ENCODE results near the gene ABCC5. TPM values are rescaled to one million over a fixed set of nuclear protein-coding genes. Genes with fewer than 3 reads are reported as not detected.

Gene ABCC5
- total RNA-seq, 1 donor = 18.3 TPM

DNA sequence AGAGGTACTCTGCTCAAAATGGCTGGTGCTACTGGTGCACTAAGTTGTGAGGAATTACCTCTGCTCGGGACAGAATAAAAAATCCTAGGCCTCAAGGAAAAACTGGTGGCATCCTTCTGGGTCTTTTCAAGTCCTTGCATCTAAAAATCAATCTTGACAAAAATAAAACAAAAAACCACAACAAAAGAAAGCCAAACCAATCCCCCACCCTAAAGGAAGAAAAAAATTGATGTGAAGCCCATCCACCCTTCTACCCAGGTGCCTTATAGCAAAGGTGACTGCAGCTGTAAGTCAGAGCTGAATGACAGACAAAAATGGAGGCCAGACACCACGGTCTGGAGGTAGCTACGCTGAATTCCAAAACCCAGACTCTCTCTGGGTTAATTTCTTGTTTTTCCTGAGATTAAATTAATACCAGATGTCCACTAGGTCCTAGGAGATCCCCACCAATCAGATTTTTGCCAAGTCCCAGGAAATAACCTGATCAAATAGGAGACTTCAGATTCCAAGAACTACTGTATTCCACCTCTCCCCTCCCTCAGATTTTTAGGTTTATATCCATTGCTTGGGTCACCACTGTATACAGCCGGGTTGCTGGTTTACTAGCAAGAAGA is 33.5 kb downstream of the ABCC5 start:
- no peak for DNase-seq (ENCODE audit: low read depth in 2 of 3, low spot score in 2 of 3)

DNA sequence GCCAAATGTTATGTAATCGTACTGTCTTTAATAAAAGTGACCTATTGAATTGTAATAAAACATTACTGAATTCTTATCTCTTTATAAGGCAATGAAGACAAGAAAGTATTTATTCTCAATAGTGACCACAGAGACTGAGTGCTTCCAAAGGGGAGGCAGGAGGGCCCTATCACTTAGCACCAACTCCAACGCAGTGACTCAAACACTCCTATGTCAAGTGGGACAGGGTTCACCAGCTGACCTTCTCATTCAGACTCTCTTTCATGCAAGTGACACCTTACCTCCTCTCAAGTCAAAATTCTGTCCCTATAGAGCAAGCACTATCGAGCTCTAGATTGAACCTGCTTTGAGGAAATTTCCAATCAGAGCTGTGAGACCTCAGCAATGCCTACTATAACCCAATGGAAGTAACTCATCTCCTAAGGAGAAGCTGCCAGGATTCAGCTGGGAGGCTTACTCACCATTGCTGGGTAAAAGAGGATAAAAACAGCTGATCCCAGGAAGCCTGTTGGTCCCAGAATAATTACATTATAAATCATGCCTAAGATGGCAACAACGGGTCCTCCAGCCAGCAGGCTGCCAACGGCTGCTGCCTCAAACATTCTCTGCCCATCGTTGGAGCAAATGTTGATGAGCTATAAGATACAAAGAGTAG is 35.6 kb downstream of the ABCC5 start:
- DNase-seq (ENCODE audit: low read depth in 2 of 3, low spot score in 2 of 3) = no peak

DNA sequence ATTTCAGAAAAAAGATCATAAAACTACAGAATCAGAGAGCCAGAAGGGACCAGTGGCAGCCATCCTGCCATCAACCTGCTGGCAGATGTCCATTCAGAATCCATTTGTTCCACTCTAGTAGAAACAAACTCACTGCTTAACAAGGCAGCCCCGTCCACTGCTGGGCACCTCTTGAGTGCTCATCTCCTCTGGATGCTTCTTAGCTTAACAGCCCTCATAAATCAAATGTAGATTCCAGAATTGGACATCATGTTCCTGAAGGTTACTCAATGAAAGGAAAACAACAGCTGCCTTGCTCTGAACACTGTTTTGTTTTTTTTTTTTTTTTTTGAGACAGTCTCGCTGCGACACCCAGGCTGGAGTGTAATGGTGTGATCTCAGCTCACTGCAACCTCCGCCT is 37.3 kb downstream of the ABCC5 start:
- no peak for DNase-seq (ENCODE audit: low read depth in 2 of 3, low spot score in 2 of 3)

DNA sequence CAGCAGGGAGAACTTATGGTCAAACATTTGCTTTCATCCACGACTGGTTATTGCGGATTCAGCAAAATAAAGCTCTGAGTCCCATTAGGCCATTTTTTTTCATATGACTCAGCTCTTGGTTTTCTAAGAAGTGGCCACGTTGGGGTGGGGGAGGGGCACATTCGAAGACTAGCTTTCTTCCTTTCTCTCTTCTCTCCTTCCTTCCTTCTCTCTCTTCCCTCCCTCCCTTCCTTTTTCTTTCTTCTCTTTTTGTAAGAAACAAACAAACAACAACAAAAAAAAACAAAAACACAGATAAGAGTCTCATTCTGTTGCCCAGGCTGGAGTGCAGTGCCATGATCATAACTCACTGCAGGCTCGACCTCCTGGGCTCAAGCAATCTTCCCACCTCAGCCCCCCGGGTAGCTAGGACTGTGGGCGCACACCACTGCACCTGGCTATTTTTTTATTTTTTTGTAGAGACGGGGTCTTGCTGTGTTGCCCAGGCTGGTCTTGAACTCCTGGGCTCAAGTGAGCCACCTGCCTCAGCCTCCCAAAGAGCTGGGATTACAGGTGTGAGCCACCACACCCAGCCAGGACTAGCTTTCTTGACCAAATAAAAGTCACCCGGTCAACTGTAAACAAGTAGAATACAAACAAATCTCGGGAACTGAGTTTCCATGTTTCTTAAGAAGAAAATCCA is 41.6 kb downstream of the ABCC5 start:
- DNase-seq (ENCODE audit: low read depth in 2 of 3, low spot score in 2 of 3) = no peak

DNA sequence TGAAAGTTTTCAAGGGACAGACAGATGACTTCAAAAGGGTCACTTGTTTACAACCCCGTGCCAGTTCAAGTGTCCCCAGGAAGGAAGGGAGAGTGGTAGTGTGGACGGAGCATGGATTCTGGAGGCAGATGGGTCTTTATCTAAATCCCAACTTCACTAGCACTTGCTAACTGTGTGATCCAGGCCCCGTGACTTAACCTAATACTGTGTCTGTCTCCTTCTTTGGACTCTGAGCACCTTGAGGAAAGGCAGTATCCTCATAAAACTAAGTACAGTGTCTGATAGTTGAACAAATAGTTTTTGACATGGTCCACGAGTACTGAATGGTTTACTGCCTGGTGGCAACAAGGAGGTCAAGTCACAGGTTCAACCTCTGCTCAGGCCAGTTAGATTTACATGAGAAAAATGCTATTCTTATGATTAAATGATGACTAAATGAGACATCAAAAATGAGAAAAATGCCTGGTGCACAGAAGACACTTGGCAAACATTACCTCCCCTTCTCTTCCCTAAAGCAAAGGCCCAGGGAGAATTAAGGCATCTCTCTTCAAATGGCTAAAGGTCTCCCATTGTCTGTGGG is 48.9 kb downstream of the ABCC5 start:
- no peak for DNase-seq (ENCODE audit: low read depth in 2 of 3, low spot score in 2 of 3)

DNA sequence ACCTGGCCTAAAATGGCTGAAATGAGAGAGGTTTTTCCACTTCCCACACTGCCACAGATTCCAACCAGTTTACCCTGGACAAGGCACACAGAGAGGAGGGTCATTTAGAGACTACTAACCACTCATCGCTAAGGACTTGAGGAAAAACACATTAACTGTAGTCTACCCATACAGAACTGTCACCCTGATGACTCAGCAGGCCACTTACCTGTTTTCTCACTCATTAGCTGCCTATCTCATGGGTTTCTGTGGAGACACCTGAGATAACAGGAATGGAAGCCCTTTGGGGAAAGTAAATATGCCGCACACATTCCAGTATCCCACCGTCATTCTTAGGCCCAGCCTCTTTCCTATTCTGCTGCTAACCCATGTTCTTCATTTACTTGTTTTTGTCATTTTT is 50.0 kb downstream of the ABCC5 start:
- no peak for DNase-seq (ENCODE audit: low read depth in 2 of 3, low spot score in 2 of 3)

DNA sequence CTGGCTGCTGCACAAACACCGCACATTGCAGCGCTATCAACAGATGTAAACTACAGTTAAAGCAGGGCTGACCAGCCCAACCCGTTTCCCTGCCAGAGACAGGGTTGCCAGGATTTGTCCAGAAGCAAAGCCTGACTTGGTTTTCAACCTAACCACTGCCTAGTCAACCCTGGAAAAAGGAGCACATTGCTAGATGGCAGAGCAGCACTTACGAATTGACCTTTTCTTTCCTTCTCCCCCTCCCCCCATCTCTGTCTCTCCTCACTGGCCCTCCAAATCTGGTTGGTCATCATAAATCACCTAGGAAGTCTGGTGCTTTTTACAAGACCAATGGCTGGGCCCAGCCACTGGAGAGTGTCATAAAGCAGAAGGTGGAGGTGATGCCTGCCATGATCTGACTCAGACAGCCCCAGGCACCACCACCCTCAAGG is 51.3 kb downstream of the ABCC5 start:
- DNase-seq (ENCODE audit: low read depth in 2 of 3, low spot score in 2 of 3) = no peak

DNA sequence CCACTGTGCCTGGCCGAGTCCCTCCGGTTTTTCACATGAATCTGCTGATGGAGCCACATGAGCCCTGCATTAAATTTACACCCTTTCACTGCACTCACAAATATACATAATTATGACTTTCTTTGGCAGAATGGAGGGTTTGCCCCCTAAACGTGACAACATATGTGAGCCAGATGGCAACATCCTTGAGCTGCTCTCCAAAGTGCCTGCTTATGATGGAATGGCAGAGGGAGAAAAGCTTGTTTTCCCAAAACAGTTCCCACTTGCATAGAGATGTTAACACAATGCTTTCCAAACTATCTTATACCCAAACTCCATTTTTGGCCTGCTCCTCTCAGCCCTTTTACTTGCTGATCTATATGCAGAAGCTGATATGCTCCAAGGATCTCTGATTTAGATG is 54.9 kb downstream of the ABCC5 start:
- no peak for DNase-seq (ENCODE audit: low read depth in 2 of 3, low spot score in 2 of 3)

DNA sequence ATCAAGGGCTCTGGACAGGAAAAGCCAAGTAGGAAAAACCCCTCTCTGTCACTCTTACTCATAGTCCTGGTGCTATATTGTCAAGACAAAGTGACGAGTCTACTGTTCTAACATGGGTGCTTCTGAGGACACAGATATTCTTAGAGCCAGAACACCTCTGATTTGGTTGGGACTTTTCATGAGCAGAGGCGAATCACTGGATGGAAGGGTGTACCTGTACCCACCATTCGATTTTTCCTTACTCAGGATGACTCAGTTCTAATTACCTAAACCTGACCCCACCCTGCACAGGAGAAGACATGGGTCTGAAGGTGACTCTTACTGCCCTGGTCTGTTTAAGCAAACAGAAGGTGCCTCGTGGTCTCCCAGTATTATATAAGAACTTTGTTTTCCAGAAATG is 58.5 kb downstream of the ABCC5 start:
- no peak for DNase-seq (ENCODE audit: low read depth in 2 of 3, low spot score in 2 of 3)

DNA sequence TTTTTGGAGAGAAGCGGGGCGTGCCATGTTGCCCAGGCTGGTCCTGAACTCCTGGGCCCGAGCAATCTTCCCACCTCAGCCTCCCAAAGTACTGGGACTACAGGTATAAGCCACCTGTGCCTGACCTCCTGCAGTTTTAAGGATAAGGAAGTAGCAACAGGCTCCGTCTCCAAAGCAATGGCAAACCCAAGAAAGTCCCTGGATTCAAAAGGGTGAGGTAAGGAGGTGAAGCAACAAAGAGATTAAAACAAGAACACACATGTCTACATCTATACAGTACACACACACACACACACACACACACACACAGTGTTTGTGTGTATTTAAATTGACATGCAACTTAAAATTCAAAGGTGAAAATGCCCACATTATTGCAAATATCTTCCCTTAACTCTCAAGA is 58.9 kb downstream of the ABCC5 start:
- DNase-seq (ENCODE audit: low read depth in 2 of 3, low spot score in 2 of 3) = no peak

DNA sequence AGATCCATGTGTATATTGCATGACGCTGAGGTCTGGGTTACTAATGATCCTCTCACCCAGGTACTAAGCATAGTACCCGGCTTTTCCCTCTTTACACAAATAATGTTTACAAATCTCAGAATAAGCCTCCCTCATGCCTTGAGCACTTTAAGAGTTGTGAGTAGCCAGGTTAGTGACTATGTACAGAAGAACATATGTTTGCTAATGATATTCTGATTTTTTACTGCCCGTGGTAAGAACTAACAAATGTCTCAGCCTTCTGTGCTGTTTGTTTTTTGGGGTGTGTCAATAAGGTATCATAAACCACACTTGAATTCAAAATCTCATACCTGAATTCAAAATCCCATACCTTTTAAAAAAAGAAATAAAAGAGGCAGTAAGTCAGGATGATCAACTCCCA is 59.5 kb downstream of the ABCC5 start:
- DNase-seq (ENCODE audit: low read depth in 2 of 3, low spot score in 2 of 3) = no peak

DNA sequence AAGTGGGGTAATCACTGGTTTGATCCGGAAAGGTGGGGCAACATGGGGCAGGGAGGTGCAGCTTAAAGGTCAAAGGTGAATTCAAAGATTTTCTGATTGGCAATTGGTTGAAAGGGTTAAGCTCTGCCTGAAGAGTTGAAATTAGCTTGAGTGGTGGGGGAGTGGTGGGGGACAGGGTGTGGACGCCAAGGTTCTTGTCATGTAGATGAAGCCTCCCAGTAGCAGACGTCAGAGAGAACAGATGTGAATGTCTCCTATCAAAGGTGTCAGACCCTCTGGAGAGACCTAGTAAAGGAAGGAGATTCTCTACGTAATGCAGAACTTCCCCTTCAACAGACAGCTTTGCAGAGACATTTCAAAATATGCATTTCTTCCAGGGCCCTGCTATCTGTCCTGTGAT is 62.8 kb downstream of the ABCC5 start:
- DNase-seq (ENCODE audit: low read depth in 2 of 3, low spot score in 2 of 3) = no peak

DNA sequence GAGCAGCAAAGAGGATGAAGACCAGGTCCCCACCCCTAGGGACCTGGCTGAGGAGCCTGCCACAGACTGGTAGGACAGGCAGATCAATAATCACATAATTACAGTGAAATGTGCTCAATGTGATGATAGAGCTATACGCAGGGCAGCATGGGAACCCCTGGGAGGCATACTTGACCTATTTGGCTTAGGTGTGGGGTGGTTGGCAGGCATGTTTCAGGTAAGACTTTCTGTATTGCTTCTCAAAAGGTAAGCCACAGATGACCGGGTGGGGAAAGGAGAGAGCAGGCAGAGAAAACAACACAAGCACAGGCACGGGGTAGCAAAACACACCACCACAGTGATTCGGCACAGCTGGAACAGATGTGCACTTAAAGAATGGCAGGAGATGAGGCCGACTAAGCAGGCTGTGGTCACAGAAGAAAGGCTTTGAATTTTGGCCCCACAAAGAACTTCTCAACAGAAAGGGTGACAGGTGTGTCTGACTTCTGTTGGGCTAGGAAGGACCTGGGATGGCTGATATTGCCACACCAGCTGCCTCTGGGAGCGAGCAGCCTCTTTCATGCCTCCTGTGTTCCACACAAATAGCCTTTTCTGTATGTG is 64.1 kb downstream of the ABCC5 start:
- no peak for DNase-seq (ENCODE audit: low read depth in 2 of 3, low spot score in 2 of 3)

DNA sequence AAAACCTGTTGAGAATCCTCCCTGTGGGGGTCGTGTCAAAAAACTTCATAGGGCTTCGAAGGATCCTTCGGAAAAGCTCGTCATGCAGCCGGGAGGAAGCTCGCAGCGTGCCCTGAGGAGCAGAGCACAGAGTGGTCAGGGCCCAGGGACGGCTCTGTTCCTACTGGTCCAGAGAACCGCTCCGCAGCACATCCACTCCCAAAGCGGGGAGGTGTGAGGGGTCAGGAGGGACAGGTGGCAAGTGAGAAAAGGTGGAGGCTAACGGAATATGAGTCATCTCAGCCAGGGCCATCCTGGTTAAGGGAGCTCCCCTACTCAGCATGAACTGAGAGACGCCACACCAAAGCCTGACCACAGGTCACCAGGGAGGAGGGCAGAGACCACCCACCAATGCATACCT is 66.2 kb downstream of the ABCC5 start:
- DNase-seq (ENCODE audit: low read depth in 2 of 3, low spot score in 2 of 3) = no peak

DNA sequence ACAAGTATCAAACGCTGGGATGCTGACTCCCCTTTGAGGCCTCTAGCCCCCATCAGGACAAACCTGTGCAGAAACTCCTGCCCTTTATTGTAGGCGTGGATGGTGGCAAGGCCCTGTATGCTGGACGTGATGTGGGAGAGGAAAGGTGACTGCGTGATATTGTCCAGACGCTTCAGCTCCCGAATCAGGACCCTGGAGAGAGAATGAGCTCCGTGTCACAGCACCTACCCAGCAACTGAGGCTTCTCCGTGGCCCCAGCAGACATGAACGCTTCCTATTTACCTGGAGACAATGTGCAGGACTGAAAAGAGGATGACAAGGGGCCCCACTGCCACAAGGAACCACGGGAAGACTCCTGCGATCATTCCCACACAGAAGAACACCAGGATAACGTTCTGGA is 68.0 kb downstream of the ABCC5 start:
- no peak for DNase-seq (ENCODE audit: low read depth in 2 of 3, low spot score in 2 of 3)

DNA sequence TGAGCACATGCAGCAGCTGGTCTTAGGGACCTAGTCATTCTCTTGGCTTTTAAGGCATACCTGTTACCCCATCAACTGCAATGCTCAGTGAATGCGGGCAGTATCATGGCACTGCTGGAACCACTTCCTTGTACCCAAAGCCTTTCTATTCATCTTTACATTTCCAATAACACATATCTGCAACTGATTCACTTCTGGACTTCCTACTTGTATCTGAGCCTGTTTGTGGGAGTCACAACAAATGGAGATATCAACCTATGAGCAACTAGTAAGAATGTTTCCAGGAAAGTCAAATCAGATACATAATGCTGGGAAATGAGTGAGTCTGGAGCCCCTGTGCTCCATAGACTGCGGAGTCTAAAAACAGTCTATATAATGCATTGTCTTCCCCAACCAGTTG is 71.6 kb downstream of the ABCC5 start:
- DNase-seq (ENCODE audit: low read depth in 2 of 3, low spot score in 2 of 3) = no peak

DNA sequence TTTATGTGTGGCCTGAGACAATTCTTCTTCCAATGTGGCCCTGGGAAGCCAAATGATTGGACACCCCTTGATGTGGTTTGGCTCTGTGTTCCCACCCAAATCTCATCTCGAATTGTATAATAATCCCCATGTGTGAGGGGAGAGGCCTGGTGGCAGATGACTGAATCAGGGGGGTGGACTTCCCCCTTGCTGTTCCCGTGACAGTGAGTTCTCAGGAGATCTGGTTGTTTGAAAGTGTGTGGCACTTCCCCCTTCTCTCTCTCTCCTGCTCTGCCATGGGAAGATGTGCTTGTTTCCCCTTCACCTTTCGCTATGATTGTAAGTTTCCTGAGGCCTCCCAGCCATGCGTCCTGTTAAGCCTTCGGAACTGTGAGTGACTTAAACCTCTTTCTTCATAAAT is 72.9 kb downstream of the ABCC5 start:
- DNase-seq (ENCODE audit: low read depth in 2 of 3, low spot score in 2 of 3) = no peak

DNA sequence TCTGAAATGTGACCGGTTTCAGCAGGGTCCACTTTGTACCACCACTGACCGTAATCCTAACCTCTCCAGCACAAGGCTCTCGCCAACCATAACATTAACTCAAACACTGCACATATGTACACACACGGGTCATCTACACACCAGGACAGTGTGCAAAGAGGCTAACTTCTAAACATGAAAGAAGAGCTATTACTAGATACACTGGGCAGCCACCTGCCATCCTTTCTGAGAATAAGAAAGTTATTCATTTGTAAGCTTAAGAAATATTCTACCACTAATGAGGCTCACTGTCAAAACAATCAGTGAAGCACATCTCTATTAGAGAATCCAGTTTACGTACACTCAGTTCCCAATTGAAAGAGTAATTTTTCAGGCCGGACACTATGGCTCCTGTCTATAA is 73.9 kb downstream of the ABCC5 start:
- DNase-seq (ENCODE audit: low read depth in 2 of 3, low spot score in 2 of 3) = no peak

DNA sequence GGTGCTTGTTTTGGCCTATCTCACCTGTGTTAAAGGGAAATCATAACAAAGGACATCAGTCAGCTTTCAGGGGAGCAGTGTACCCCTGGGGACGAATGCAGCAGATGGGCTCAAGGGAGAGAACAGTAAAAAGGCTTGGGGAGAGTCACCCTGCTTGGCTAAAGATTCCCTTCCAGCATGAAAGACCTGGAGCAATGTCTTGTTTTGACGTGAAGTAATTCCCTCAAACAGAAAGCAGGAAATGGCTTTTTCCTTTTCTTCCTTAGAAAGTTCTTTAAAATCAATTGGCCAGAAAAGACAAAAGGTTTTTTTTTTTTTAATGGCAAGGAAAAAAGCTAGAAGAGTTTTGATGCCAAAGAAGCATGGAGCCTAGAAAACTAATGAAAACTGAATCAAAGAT is 76.5 kb downstream of the ABCC5 start:
- no peak for DNase-seq (ENCODE audit: low read depth in 2 of 3, low spot score in 2 of 3)

DNA sequence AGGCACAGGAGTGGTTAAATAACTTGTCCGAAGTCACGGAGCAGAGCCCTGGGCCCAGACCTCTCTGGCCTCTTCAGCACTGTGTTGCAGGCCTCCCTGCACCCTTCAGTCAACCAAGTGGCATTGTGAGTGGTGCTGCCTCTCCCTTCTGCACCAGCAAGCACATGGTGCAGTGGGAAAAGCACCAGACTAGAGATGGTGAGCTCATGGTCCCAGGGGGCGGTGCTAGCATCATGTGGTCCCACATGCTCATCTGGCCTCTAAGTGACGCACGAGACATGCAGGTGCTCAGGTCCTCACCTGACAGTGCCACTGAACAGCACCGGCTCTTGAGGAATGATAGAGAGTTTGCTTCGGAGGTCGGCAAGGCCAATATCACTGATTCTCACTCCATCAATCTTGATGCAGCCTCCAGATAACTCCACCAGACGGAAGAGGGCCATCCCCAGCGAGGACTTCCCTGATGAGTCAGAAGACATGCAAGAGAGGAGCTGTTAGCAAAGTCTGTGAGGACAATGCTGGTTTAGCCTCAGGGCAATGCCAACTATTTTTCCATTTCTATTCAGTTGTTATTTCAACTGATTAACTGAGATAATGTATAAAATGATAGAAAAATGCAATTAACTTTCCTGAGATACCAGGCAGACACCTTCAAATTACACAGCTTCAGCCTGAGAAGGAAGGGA is 79.9 kb downstream of the ABCC5 start:
- no peak for DNase-seq (ENCODE audit: low read depth in 2 of 3, low spot score in 2 of 3)

DNA sequence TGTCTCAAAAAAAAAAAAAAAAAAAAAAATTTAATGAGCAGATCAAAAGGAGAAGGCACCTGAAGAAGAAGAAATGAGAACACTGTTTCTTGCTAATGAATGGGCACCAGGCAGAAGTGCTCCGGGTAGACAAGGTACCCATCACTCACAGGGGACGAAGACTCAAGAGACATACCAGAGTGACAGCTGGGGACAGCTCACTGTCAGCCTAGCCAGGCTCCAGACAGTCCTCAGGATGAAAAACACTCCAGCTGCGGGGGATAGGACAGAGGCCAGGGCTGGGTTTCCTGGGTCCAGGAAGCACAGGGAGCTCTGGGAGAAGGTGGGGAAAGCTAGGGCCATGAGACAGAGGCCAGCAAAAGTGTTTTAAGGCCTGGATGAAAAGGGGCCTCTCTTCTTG is 84.5 kb downstream of the ABCC5 start:
- DNase-seq (ENCODE audit: low read depth in 2 of 3, low spot score in 2 of 3) = no peak
